H1 (cell line): ENCODE measurements around the gene PCDHGB3. TPM values are rescaled to one million over a fixed set of nuclear protein-coding genes. Genes with fewer than 3 reads are reported as not detected.

Experiments used
- CTCF ChIA-PET: fragments of 300-600 bp; sonication (Branson Sonifier 250); formaldehyde crosslinking; loops from one replicate; lab custom pipeline; 2021; ENCODE audit not compliant: partially characterized antibody; lab: Charles Lee
- POLR2A ChIA-PET: fragments of 300-600 bp; sonication (Branson Sonifier 250); formaldehyde crosslinking; loops from one replicate; lab custom pipeline; 2021; ENCODE audit warnings: inconsistent platforms; ENCODE audit not compliant: partially characterized antibody; lab: Charles Lee
- DNase-seq, 2 experiments: peaks; one replicate each; pipeline versions ENCODE4 v3.0.0 to v3.0.0-alpha.2; 2010 to 2022; ENCODE audit warnings: low spot score in 2 of 2, low read depth in 1 of 2, mixed read lengths in 1 of 2
- FAIRE-seq: peaks from 2 replicates; lab custom pipeline; 2011; peaks lifted over from hg19 to GRCh38; lab: Jason Lieb, UNC
- H2AFZ ChIP-seq: 2 replicates; pipeline ENCODE4 v1.8.1; 2012; ENCODE audit warnings: low read length, inconsistent platforms
- H2AK5ac ChIP-seq: 2 replicates; pipeline ENCODE4 v1.6.1; 2013; ENCODE audit warnings: low read depth, low read length
- H2BK120ac ChIP-seq: replicated peaks from 2 replicates; pipeline ENCODE3; 2013; ENCODE audit warnings: low read depth, low read length, inconsistent platforms
- H2BK12ac ChIP-seq: 2 replicates; pipeline ENCODE4 v1.6.1; 2013; ENCODE audit warnings: low read depth, low read length
- H2BK15ac ChIP-seq: 2 replicates; pipeline ENCODE4 v1.6.1; 2013; ENCODE audit warnings: low read length
- H2BK20ac ChIP-seq: 2 replicates; pipeline ENCODE4 v1.6.1; 2013; ENCODE audit warnings: low read length
- H2BK5ac ChIP-seq: 2 replicates; pipeline ENCODE4 v1.6.1; 2013; ENCODE audit warnings: low read depth, low read length
- H3K14ac ChIP-seq: 2 replicates; pipeline ENCODE4 v1.6.1; 2013; ENCODE audit warnings: inconsistent platforms; ENCODE audit not compliant: insufficient read length
- H3K18ac ChIP-seq: 2 replicates; pipeline ENCODE4 v1.6.1; 2013; ENCODE audit warnings: low read length; ENCODE audit errors: extremely low read depth
- H3K23ac ChIP-seq: 2 replicates; pipeline ENCODE4 v1.6.1; 2013; ENCODE audit warnings: inconsistent platforms; ENCODE audit not compliant: insufficient read length
- H3K23me2 ChIP-seq: 2 replicates; pipeline ENCODE4 v1.6.1; 2013; ENCODE audit warnings: low read depth, low read length
- H3K27ac ChIP-seq: 2 replicates; pipeline ENCODE4 v1.6.1; 2011; ENCODE audit warnings: low read depth, low read length, inconsistent platforms
- H3K27me3 ChIP-seq, 4 experiments: replicated peaks in 1 of 4; 1 replicate in 1 of 4; 2 replicates in 3 of 4; pipeline versions ENCODE4 v1.6.1 to v1.8.1; 2011 to 2013; ENCODE audit warnings: low read length in 3 of 4, mild to moderate bottlenecking in 3 of 4, inconsistent platforms in 2 of 4, mixed read lengths in 2 of 4, moderate library complexity in 1 of 4; ENCODE audit not compliant: control insufficient read depth in 3 of 4, insufficient read depth in 3 of 4; ENCODE audit errors: extremely low read depth in 1 of 4
- H3K36me3 ChIP-seq, 4 experiments: 2 replicates each; pipeline versions ENCODE4 v1.6.1 to v1.8.1; 2011 to 2013; ENCODE audit warnings: mild to moderate bottlenecking in 4 of 4, low read length in 3 of 4, moderate library complexity in 2 of 4, control low read depth in 1 of 4, inconsistent platforms in 1 of 4; ENCODE audit not compliant: insufficient read depth in 4 of 4, control insufficient read depth in 2 of 4
- H3K4ac ChIP-seq: replicated peaks from 2 replicates; pipeline ENCODE3; 2013; ENCODE audit warnings: low read length, low read depth, mixed read lengths, inconsistent platforms; ENCODE audit not compliant: insufficient read length
- H3K4me1 ChIP-seq, 4 experiments: replicated peaks in 1 of 4; 1 replicate in 1 of 4; 2 replicates in 3 of 4; pipeline versions ENCODE4 v1.6.1 to v1.8.1; 2011 to 2013; ENCODE audit warnings: low read length in 3 of 4, inconsistent platforms in 2 of 4, mixed read lengths in 1 of 4; ENCODE audit not compliant: insufficient read depth in 4 of 4, control insufficient read depth in 3 of 4
- H3K4me2 ChIP-seq, 2 experiments: 2 replicates each; pipeline versions ENCODE4 v1.6.1 to v1.8.1; 2011 to 2013; ENCODE audit warnings: low read depth in 2 of 2, low read length in 2 of 2, control low read depth in 1 of 2, inconsistent platforms in 1 of 2, mild to moderate bottlenecking in 1 of 2; ENCODE audit not compliant: insufficient read depth in 1 of 2
- H3K4me3 ChIP-seq, 4 experiments: fragments of 200-600, 300-600 bp in 1 of 4; sonication (generic), shearing (Covaris generic), sonication (Bioruptor Twin) in 1 of 4; 2 replicates each; pipeline versions ENCODE4 v1.5.1 to v1.8.1; 2011 to 2016; ENCODE audit warnings: low read length in 4 of 4, low read depth in 3 of 4, control low read depth in 2 of 4, inconsistent platforms in 2 of 4, mild to moderate bottlenecking in 2 of 4, mixed read lengths in 1 of 4, moderate library complexity in 1 of 4; ENCODE audit not compliant: insufficient read depth in 2 of 4; ENCODE audit errors: extremely low read depth in 1 of 4
- H3K56ac ChIP-seq: replicated peaks from 2 replicates; pipeline ENCODE3; 2013; ENCODE audit warnings: low read depth, mild to moderate bottlenecking, mixed read lengths, low read length, inconsistent platforms; ENCODE audit not compliant: insufficient read length
- H3K79me1 ChIP-seq: 2 replicates; pipeline ENCODE4 v1.6.1; 2013; ENCODE audit warnings: low read depth, low read length, control low read depth
- H3K79me2 ChIP-seq, 2 experiments: 2 replicates each; pipeline versions ENCODE4 v1.6.1 to v1.8.1; 2012 to 2013; ENCODE audit warnings: low read length in 2 of 2, mild to moderate bottlenecking in 2 of 2, inconsistent platforms in 1 of 2; ENCODE audit not compliant: insufficient read depth in 2 of 2, control insufficient read depth in 1 of 2
- H3K9ac ChIP-seq, 4 experiments: replicated peaks in 1 of 4; 1 replicate in 1 of 4; 2 replicates in 3 of 4; pipeline versions ENCODE4 v1.6.1 to v1.8.1; 2011 to 2013; ENCODE audit warnings: low read depth in 3 of 4, low read length in 3 of 4, control low read depth in 2 of 4, mild to moderate bottlenecking in 2 of 4, moderate library complexity in 2 of 4, inconsistent platforms in 1 of 4; ENCODE audit errors: extremely low read depth in 1 of 4
- H3K9me3 ChIP-seq, 2 experiments: 2 replicates each; pipeline versions ENCODE4 v1.6.1 to v1.8.1; 2012 to 2013; ENCODE audit warnings: mild to moderate bottlenecking in 2 of 2, moderate library complexity in 2 of 2, control low read depth in 1 of 2, inconsistent platforms in 1 of 2, low read depth in 1 of 2, low read length in 1 of 2, mixed read lengths in 1 of 2; ENCODE audit not compliant: insufficient read depth in 2 of 2
- H4K20me1 ChIP-seq, 2 experiments: replicated peaks in 1 of 2; 2 replicates each; pipeline versions ENCODE3 to v1.8.1; 2011 to 2013; ENCODE audit warnings: inconsistent platforms in 2 of 2, low read length in 2 of 2, mild to moderate bottlenecking in 1 of 2; ENCODE audit not compliant: insufficient read depth in 2 of 2, control insufficient read depth in 1 of 2
- H4K5ac ChIP-seq: 2 replicates; pipeline ENCODE4 v1.6.1; 2013; ENCODE audit warnings: low read length, low read depth, mixed read lengths, inconsistent platforms; ENCODE audit not compliant: insufficient read length
- H4K8ac ChIP-seq: 2 replicates; pipeline ENCODE4 v1.8.0; 2013; ENCODE audit warnings: mild to moderate bottlenecking, moderate library complexity, low read length, inconsistent platforms; ENCODE audit not compliant: insufficient read depth; ENCODE audit errors: extremely low read depth
- H4K91ac ChIP-seq: replicated peaks from 2 replicates; pipeline ENCODE3; 2013; ENCODE audit warnings: low read length, mixed read lengths, inconsistent platforms; ENCODE audit not compliant: insufficient read length
- BACH1 ChIP-seq: IDR thresholded peaks from 2 replicates; pipeline ENCODE4 v1.6.1; 2012; ENCODE audit warnings: low read length, improper control_type of control experiment
- CHD2 ChIP-seq: IDR thresholded peaks from 2 replicates; pipeline ENCODE4 v1.6.1; 2012; ENCODE audit warnings: low read length, improper control_type of control experiment
- CREB1 ChIP-seq: IDR thresholded peaks from 2 replicates; pipeline ENCODE4 v1.6.1; 2012; ENCODE audit warnings: inconsistent platforms
- CTBP2 ChIP-seq: IDR thresholded peaks from 2 replicates; pipeline ENCODE4 v1.7.0; 2011; ENCODE audit warnings: borderline replicate concordance, mild to moderate bottlenecking, moderate library complexity, mixed read lengths, low read length; ENCODE audit not compliant: insufficient read depth, insufficient read length
- EGR1 ChIP-seq: IDR thresholded peaks from 2 replicates; pipeline ENCODE4 v1.6.1; 2011; ENCODE audit warnings: low read depth, low read length, borderline replicate concordance
- EZH2 ChIP-seq: fragments of 200-600 bp; sonication (generic); IDR thresholded peaks from 2 replicates; pipeline ENCODE4 v1.7.1; 2012; ENCODE audit warnings: low read depth, mild to moderate bottlenecking, moderate library complexity, low read length, inconsistent platforms; ENCODE audit not compliant: severe bottlenecking
- NANOG ChIP-seq: IDR thresholded peaks from 2 replicates; pipeline ENCODE4 v1.6.1; 2011; ENCODE audit warnings: low read length, low read depth, mild to moderate bottlenecking, inconsistent platforms; ENCODE audit not compliant: insufficient read depth, poor library complexity, severe bottlenecking
- NRF1 ChIP-seq: IDR thresholded peaks from 2 replicates; pipeline ENCODE4 v1.6.1; 2011; ENCODE audit warnings: mild to moderate bottlenecking, low read depth, low read length, improper control_type of control experiment
- RAD21 ChIP-seq, 2 experiments: IDR thresholded peaks in 1 of 2; conservative IDR thresholded peaks in 1 of 2; 2 replicates each; pipeline ENCODE4 v1.6.1; 2011; ENCODE audit warnings: low read depth in 2 of 2, low read length in 2 of 2, improper control_type of control experiment in 1 of 2, inconsistent platforms in 1 of 2, mild to moderate bottlenecking in 1 of 2, moderate library complexity in 1 of 2
- SP1 ChIP-seq: IDR thresholded peaks from 2 replicates; pipeline ENCODE4 v1.6.1; 2011; ENCODE audit warnings: low read depth, low read length
- TAF1 ChIP-seq: IDR thresholded peaks from 2 replicates; pipeline ENCODE4 v1.6.1; 2011; ENCODE audit warnings: mild to moderate bottlenecking, low read depth, low read length
- TAF7 ChIP-seq: optimal IDR thresholded peaks from 2 replicates; pipeline ENCODE3; 2011; ENCODE audit warnings: low read depth, mild to moderate bottlenecking, inconsistent platforms, low read length, moderate library complexity, borderline replicate concordance
- TBP ChIP-seq: IDR thresholded peaks from 2 replicates; pipeline ENCODE4 v1.6.1; 2011; ENCODE audit warnings: low read depth, low read length, improper control_type of control experiment
- WGBS, 2 experiments: shearing (Covaris generic) in 1 of 2; methylation state at CpG; one replicate each; pipeline versions ENCODE4 v1.1.6 to v1.1.7; 2013 to 2015; ENCODE audit warnings: low lambda C conversion rate in 2 of 2, mixed read lengths in 2 of 2, inconsistent platforms in 1 of 2, low coverage in 1 of 2, missing lambda C conversion rate in 1 of 2; ENCODE audit not compliant: insufficient replicate concordance in 2 of 2, insufficient coverage in 1 of 2, insufficient read length in 1 of 2; ENCODE audit errors: extremely low coverage in 1 of 2, missing lambda C conversion rate in 1 of 2; 5-methylcytosine and 5-hydroxymethylcytosine counted together
- polyA plus RNA-seq, 7 experiments: library from polyadenylated mRNA; depleted of rRNA in 3 of 7; stranded (reverse) in 5 of 7; unstranded in 2 of 7; fragments of >200 nt in 5 of 7; fragments of 200-250 nt in 2 of 7; gene quantifications; 1 replicate in 5 of 7; 2 replicates in 1 of 7; 4 replicates in 1 of 7; pipeline versions ENCODE4 v1.2.1 to v1.2.3, GENCODE V29; 2011 to 2013; ENCODE audit warnings: missing spikeins in 2 of 7, mixed read lengths in 2 of 7
- total RNA-seq: library from RNA; stranded (reverse); fragmentation: NEBNext Ultra II Directional; extraction: Animal tissue kit (Norgen Biotek cat#: 25700); gene quantifications from 2 replicates; pipeline ENCODE4 v1.2.1, GENCODE V29; 2021

The PCDHGB3 gene
- total and polyA plus RNA-seq, 2 of the 8 experiments (the other 6 are each of a cell fraction or from before 2014, with no cell fraction given), result 1.6 to 1.9 TPM

DNA sequence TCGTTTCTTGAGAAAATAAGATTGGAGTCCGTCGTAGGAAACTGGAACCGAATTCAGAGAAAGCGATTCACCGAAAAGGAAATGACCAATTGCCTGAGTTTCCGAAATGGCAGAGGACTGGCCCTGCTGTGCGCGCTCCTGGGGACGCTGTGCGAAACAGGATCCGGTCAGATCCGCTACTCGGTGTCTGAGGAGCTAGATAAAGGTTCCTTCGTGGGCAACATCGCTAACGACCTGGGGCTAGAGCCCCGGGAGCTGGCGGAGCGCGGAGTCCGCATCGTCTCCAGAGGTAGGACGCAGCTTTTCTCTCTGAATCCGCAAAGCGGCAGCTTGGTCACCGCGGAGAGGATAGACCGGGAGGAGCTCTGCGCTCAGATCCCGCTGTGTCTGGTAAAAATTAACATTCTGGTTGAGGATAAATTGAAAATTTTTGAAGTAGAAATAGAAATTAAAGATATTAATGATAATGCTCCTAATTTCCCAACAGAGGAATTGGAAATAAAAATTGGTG lies 26.0 kb upstream of the PCDHGB3 start:
- no peak overlapping the region for H3K56ac ChIP-seq
- no peak overlapping the region; a peak in 1 of 8 replicates for H3K4me3 ChIP-seq
- H3K14ac ChIP-seq, result no peak overlapping the region
- H3K27ac ChIP-seq, result no peak overlapping the region
- no peaks in the 10 kb centered on the region for H3K79me1 ChIP-seq
- H2BK15ac ChIP-seq, result no peak overlapping the region
- H2BK120ac ChIP-seq, result no peak overlapping the region
- no peak overlapping the region for H3K9ac ChIP-seq
- no peak overlapping the region for H3K4me2 ChIP-seq
- H2AK5ac ChIP-seq, result no peak overlapping the region
- no peaks in the 10 kb centered on the region for H3K23me2 ChIP-seq
- no peaks in the 10 kb centered on the region for H3K79me2 ChIP-seq
- no peaks in the 10 kb centered on the region for H3K4me1 ChIP-seq
- H4K8ac ChIP-seq, result no peak overlapping the region; the same call in 1 of the 2 replicates
- H3K27me3 ChIP-seq, result no peaks in the 10 kb centered on the region
- ChIA-PET CTCF (interaction anchor here (0.7 to 4.8 kb wide), 49 partner anchors 9 to 223 kb away, joined by 3 to 21 read pairs (median 5); partner anchors contain the start of genes PCDHB10, PCDHB14, PCDHB15 and PCDHB4), POLR2A (interaction anchor here (1.0 kb wide), 2 partner anchors 69 to 170 kb away, joined by 3 read pairs; partner anchors contain the start of gene PCDHGA10)
- no peak overlapping the region for H2BK20ac ChIP-seq
- 93% methylated on average over 31 of the region's 31 CpGs; no CpG with 5 or more reads in 1 of the 2 experiments for WGBS, 2 experiments
- no peak overlapping the region for H2BK12ac ChIP-seq
- H4K91ac ChIP-seq, result no peak overlapping the region
- no peak overlapping the region for H2BK5ac ChIP-seq
- peak overlapping the region; percentile 11; the same call in 1 of the 2 replicates for H2AFZ ChIP-seq
- no peak overlapping the region for H3K23ac ChIP-seq
- FAIRE-seq (no peak), DNase-seq (no peak)
- no peak overlapping the region for H4K5ac ChIP-seq
- no peaks in the 10 kb centered on the region; a peak in 2 of 8 replicates for H3K36me3 ChIP-seq
- H4K20me1 ChIP-seq, result no peaks in the 10 kb centered on the region
- H3K9me3 ChIP-seq, result peaks cover 30 to 41% of the 10 kb centered on the region in 2 experiments; a peak in 3 of 4 replicates
- no peak overlapping the region for H3K18ac ChIP-seq
- no peak overlapping the region for H3K4ac ChIP-seq
- TF ChIP-seq CHD2 (no peak), TAF1 (no peak), CTBP2 (no peak), EZH2 (no peak), SP1 (no peak), BACH1 (no peak), TAF7 (no peak), EGR1 (no peak), CREB1 (no peak), NRF1 (no peak), NANOG (no peak), RAD21 (IDR thresholded peaks at IDR 0.05 in 1 of 2, conservative IDR thresholded peaks at IDR 0.05 in 1 of 2; ENCODE audit: low read depth in 2 of 2, low read length in 2 of 2) (no peak), TBP (no peak)
